CD4-positive, alpha-beta T cell treated with Interleukin-17A for 4 hours (primary cell): ENCODE measurements around the gene PRR29.
"Not testable (repeated sequence)": the region's sequence is repeated elsewhere in the genome, so short reads cannot be mapped to it uniquely, and the experiment has no call there.

ENCODE experiments used
- DNase-seq: peaks from one replicate; pipeline ENCODE4 v3.0.0-alpha.2; 2020; ENCODE audit warnings: mixed read lengths

The PRR29 gene

GRCh38 chr17:63975541-63976092, 22.5 kb upstream of the PRR29 start:
- no peak for DNase-seq

DNA sequence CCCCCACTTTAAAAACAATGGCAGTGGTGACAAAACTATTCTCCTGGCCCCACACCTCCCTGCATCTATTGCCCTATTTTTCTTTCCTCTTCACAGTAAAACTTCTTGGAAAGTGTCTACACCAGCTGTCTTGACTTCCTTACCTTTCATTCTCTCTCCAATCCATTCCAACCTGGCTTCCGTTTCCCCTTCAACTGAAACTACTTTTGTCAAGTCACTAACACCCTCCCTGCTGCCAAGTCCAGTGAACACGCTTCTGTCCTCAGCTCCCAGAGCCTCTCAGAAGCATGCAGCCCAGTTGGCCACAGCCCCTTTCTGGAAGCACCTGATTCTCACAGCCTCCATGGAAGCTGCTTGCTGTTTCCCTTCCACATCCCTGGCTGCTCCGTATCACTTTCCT, 21.4 kb upstream of the PRR29 start:
- DNase-seq, result no peak

DNA sequence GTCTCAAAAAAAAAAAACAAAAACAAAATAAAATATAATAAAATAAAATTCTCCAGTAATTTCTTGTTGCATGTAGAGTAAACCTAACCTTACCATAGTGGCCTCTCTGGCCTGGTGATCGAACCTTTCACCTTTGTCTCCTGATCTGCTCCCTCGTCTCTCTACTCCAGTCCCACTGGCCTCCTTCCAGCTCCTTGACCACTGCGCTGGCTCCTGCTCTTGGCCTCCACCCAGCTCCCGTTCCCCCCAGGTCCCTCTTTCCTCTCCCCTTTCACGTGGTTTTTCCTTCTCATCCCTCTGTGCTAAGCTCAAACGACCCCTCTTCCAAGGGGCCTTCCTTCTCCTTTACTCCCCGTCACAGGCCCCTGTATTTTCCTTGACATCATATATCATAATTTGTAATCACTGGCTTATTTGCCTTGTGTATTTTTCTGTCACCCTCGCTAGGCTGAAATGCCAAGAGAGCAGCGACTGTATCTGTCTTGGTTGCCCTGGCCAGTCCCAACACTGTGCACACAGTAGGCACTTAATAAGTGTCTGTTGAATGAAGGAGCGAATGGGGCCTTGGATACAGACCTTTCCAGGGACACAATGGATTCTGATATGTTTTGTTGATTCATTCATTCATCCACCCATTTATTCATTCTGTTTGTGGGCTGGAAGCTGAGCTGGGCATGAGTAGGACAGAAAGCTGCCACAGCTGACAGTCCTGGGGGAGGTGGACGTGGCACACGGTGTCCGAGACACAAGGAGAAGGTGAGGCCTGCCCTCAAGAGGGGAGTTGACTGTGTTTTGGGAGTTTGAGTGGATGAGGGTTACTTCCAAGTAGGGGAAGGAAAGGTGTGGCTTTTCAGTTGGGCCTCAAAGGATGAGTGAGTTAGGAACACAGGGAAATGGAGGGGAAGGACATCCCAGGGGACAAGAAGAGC, 19.6 kb upstream of the PRR29 start:
- no peak for DNase-seq

DNA sequence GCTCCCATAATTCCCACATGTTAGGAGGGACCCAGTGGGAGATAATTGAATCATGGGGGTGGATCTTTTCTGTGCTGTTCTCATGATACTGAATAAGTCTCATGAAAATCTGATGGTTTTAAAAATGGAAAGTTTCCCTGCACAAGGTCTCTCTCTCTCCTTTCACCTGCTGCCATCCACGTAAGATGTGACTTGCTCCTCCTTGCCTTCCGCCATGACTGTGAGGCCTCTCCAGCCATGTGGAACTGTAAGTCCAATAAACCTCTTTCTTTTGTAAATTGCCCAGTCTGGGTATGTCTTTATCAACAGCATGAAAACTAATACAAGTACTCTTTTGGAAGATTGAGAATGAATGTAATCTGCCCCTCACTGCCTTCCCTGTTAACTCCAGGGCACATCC, 15.5 kb upstream of the PRR29 start:
- not testable (repeated sequence) for DNase-seq

DNA sequence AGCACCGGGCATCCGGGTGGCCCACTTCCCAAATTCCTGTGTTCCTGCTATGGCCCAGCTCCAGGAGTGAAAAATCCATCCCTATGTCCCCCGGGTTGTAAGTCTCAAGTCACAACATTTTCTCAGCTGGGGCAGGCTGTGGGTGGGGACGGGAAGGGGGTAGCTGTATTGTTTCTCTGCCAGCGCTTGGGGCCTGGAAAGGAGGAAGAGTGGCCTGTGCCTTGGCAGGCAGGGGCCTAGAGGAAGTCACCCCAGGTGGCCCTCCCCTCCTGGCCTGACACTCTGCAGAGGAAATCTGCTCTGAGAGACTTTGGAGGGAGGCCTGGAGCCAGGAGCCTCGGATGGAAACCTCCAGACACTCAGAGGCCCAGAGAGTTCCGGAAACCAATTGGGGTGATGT, 14.8 kb upstream of the PRR29 start:
- DNase-seq, result no peak

- no peak for DNase-seq
These were observed 13.9 kb upstream of the PRR29 start for GRCh38 chr17:63984236-63984635.

GRCh38 chr17:63984651-63985386, 13.3 kb upstream of the PRR29 start:
- peak; percentile 75 for DNase-seq

DNA sequence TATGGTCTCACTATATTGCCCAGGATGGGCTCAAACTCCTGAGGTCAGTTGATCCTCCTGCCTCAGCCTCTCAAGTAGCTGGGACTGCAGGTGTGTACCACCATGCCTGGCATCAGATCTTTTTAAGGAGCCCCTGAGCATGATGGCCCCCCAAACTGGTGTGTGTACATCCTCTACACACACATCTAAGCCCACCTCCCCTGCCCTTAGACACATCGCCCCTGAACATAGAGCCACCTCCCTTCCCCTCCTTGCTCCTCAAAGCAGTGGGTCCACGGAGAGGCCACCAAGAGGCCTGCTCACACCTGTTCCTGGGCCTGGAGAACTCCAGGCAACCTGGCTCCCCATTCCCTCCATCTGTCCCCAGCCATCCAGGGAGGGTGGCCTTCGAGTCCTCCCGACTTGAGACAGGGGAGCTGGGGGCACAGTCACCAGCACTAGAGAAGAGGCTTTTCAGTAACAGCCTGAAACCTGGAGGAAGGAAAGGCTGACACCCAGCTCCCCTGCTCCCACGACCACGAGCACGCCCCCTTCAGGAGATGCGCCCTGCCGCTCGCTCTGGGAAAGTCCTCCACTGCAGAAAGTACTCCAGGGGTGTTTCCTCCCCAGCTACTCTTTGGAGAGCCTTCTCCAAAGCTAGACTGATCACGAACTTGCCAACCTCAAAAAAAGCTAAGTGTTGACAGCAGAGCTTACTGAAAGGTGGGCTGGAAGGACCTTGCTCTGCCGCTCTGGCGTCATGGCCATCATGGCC, 12.6 kb upstream of the PRR29 start:
- DNase-seq, result no peak

DNA sequence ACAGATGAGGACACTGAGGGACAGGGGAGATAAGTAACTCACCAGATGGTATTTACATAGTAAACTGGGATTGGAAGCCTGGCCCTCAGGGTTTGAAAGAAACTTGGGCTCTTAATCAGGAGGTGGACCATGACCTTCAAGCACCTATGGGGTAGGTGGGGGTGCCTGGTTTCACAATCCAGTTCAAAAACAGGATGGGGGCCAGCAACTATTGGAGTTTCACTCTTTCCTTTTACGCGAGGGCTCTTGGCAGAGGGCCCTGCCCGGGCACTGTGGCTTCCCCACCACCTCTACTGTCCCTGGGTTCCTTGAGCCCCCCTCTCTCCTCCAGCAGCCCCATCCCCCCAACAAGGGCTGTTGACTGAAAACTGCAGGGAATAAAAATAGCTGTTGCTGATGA, 11.3 kb upstream of the PRR29 start:
- DNase-seq, result no peak

- no peak for DNase-seq
These were observed 10.7 kb upstream of the PRR29 start for GRCh38 chr17:63987221-63988126.

GRCh38 chr17:63988127-63988478, 10.0 kb upstream of the PRR29 start:
- no peak for DNase-seq

- DNase-seq, result no peak
These were observed 9.2 kb upstream of the PRR29 start for GRCh38 chr17:63988741-63989621.

GRCh38 chr17:63989622-63990345, 8.4 kb upstream of the PRR29 start:
- no peak for DNase-seq

DNA sequence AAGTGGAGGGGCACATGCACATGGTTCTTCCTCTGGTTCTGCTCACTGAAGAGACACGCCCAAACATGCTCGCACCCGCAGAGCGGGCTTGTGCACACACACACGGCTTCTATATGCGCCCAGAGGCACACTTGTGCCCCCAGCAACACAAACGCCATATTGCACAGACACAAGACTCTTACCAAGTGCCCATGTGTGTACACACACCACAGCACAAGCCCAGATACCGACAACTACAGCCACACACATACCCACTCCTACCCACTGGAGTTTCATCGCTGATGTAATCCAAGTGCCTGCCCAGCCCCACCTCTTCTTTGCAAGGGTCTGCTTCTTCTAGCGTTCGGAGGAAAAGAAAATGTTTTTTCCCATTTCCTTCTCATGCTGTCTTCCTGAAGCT, 6.5 kb upstream of the PRR29 start:
- DNase-seq, result no peak

DNA sequence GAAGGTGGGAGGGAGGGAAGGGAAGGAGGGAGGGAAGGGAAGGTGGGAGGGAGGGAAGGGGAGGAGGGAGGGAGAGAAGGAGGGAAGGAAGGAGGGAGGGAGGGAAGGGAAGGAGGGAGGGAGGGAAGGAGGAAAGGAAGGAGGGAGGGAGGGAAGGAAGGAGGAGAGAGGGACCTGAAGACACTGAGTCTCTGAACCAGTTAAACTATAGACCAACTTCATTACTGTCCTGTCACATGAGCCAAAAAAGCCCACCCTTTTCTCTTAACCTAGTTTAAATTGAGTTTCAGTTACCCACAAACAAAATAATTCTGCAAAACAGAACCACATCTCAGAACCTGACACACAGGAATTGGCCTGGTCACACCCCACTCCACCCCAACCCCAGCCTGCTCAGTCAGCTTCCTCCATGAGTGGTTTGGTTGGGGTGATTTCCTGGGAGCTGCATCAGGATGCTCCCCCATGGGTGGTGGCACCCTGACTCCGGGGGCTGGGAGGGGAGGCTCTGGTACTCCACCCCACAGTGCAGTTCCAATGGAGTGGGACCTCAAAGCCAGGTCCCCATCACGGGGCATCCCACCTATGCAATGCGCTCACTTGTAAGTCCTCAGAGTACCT, 4.7 kb upstream of the PRR29 start:
- peak; percentile 45 for DNase-seq

DNA sequence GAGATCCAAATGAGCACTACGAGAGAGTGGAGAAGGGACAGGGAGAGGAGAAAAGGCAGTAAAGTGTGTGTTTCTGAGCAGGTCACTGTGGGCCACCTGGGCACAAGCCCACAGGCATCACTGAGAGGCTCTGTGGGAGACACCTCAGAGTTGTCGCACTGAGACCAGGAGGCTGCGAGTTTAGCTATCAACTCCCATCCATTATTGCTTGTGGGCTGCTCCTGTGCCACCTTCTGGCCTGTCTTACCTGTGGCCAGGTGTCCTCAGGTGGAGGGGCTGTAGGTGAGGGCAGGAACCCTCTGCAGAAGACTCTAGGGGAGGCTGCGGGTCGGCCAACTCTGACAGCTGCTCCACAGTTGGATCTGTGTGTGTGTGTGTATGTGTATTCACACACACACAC, 2.5 kb upstream of the PRR29 start:
- DNase-seq, result no peak

GRCh38 chr17:63996430-63997182, 1.5 kb upstream of the PRR29 start:
- DNase-seq, result no peak

DNA sequence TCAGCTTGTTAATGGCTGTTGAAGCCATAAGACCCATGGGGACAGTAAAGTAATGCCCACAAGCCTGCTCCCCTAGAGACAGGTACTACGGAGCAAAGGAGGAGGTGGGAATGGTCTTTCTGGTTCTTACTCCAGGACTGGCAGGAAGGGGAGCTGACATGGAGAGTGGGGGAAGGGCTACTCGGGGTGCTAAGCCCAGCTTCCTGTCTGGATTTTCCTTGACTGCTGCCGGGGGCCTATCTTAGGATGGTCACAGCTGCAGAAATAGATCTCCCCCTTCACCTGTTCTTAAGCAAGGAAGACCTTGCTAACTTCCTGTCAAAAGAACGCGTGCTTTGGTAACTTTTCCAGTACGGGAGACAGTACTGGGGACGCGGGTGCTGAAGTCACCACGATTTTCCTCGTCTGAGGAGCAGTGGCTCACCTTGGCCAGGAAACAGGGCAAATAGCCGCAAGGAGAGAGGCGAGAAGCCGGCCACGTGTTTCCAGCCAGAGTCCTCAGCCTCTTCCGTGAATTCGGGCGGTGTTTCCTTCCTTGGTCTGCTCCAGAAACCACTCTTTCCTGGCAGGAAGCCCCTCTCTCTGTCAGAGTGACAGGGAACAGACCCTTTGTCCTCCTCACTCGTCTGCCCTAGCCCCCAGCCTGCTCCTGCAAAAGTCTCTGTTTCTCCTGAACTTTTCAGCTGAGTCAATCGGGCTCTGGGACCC, 656 bp upstream of the PRR29 start:
- no peak for DNase-seq
